ENCODE data around the gene UFSP2. TPM values are rescaled to one million over a fixed set of nuclear protein-coding genes. Genes with fewer than 3 reads are reported as not detected.

The UFSP2 gene
- total RNA-seq, 2 donors from 2014 or later: 35.1 to 44.7 TPM

GRCh38 chr4:185380320-185380719 lies 45.4 kb downstream of the UFSP2 start:
- Histone ChIP-seq H3K4me1 (ENCODE audit: control insufficient read depth in 1 of 2, low read depth in 2 of 2) (peaks cover 3 to 4% of the 10 kb centered on the region in 2 donors), H3K27ac (no peak overlapping the region), H3K4me3 (no peak overlapping the region), H3K36me3 (peaks cover 5% of the 10 kb centered on the region), H3K9me3 (no peaks in the 10 kb centered on the region), H3K27me3 (replicated peaks; ENCODE audit: insufficient read depth) (no peaks in the 10 kb centered on the region)
- no peak for DNase-seq (ENCODE audit: low spot score)
- no peak for ATAC-seq (ENCODE audit: insufficient number of reproducible peaks, low FRiP score, low read depth)
- TF ChIP-seq, protein P1, sequence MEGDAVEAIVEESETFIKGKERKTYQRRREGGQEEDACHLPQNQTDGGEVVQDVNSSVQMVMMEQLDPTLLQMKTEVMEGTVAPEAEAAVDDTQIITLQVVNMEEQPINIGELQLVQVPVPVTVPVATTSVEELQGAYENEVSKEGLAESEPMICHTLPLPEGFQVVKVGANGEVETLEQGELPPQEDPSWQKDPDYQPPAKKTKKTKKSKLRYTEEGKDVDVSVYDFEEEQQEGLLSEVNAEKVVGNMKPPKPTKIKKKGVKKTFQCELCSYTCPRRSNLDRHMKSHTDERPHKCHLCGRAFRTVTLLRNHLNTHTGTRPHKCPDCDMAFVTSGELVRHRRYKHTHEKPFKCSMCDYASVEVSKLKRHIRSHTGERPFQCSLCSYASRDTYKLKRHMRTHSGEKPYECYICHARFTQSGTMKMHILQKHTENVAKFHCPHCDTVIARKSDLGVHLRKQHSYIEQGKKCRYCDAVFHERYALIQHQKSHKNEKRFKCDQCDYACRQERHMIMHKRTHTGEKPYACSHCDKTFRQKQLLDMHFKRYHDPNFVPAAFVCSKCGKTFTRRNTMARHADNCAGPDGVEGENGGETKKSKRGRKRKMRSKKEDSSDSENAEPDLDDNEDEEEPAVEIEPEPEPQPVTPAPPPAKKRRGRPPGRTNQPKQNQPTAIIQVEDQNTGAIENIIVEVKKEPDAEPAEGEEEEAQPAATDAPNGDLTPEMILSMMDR (IDR thresholded peaks at IDR 0.05): no peak

GRCh38 chr4:185379326-185380295 lies 46.2 kb downstream of the UFSP2 start:
- H3K4me3 ChIP-seq: no peak overlapping the region
- ATAC-seq (ENCODE audit: insufficient number of reproducible peaks, low FRiP score, low read depth): no peak
- no peak for DNase-seq (ENCODE audit: low spot score)

DNA sequence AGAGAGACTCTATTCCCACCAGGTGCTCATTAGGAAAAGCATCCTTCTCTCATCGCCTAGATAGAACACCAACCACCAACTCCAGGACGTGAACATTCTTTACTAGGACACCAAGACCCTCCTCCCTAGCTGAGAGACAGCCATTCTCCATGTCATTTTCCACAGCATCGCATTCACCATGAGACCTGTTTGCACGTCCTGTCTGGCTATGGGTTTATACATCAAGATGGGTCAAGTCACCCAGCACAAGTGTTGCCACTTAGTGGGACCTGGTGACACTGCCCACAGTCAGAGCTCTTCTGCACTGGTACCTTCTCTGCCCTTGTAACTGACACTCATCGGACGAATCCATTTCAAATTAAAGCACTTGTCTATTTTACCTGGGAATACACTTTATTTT lies 47.5 kb downstream of the UFSP2 start:
- Histone ChIP-seq H3K36me3 (peaks cover 5% of the 10 kb centered on the region), H3K27me3 (replicated peaks; ENCODE audit: insufficient read depth) (no peaks in the 10 kb centered on the region), H3K4me1 (ENCODE audit: control insufficient read depth in 1 of 2, low read depth in 2 of 2) (no peaks in the 10 kb centered on the region), H3K27ac (no peak overlapping the region), H3K4me3 (no peak overlapping the region), H3K9me3 (no peaks in the 10 kb centered on the region)
- DNase-seq (ENCODE audit: low spot score) (no peak), ATAC-seq (ENCODE audit: insufficient number of reproducible peaks, low FRiP score, low read depth) (no peak)
- TF ChIP-seq, protein P1 (IDR thresholded peaks at IDR 0.05): no peak

More at GRCh38 chr4:185379326-185380295, 46.2 kb downstream of the UFSP2 start:
- Histone ChIP-seq H3K9me3 (no peaks in the 10 kb centered on the region), H3K27me3 (replicated peaks; ENCODE audit: insufficient read depth) (no peaks in the 10 kb centered on the region), H3K27ac (no peak overlapping the region), H3K4me1 (ENCODE audit: control insufficient read depth in 1 of 2, low read depth in 2 of 2) (peaks cover 0 to 4% of the 10 kb centered on the region in 2 donors), H3K36me3 (peaks cover 5% of the 10 kb centered on the region)
- TF ChIP-seq, protein P1 (IDR thresholded peaks at IDR 0.05): no peak

DNA sequence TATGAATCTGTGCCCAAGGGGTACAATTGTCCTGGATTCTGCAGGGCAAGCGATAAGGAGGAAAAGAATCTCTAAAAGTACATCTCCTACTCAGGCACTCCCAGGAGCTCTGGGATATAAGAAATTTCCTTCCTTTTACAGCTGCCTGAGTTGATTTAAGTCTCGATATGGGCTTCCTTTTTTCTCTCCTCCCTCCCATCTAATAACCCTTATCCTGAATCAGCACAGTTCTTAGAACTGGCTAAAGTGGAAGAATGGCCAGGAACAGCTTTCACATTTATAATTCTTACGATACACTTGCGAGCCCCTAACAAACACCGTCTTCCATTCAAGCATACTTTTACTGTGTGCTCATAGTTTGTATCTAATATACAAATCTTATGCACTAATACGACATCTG lies 51.2 kb downstream of the UFSP2 start:
- TF ChIP-seq, protein P1 (IDR thresholded peaks at IDR 0.05): no peak
- DNase-seq (ENCODE audit: low spot score): no peak
- Histone ChIP-seq H3K9me3 (no peaks in the 10 kb centered on the region), H3K4me1 (ENCODE audit: control insufficient read depth in 1 of 2, low read depth in 2 of 2) (no peaks in the 10 kb centered on the region), H3K4me3 (no peak overlapping the region), H3K27ac (no peak overlapping the region), H3K36me3 (peaks cover 5% of the 10 kb centered on the region), H3K27me3 (replicated peaks; ENCODE audit: insufficient read depth) (no peaks in the 10 kb centered on the region)
- ATAC-seq (ENCODE audit: insufficient number of reproducible peaks, low FRiP score, low read depth): no peak

- ATAC-seq (ENCODE audit: insufficient number of reproducible peaks, low FRiP score, low read depth) (no peak), DNase-seq (ENCODE audit: low spot score) (no peak)
- Histone ChIP-seq H3K4me3 (no peak overlapping the region), H3K4me1 (ENCODE audit: control insufficient read depth in 1 of 2, low read depth in 2 of 2) (no peaks in the 10 kb centered on the region), H3K36me3 (peaks cover 5% of the 10 kb centered on the region), H3K27me3 (replicated peaks; ENCODE audit: insufficient read depth) (no peaks in the 10 kb centered on the region), H3K9me3 (no peaks in the 10 kb centered on the region), H3K27ac (no peak overlapping the region)
- TF ChIP-seq, protein P1 (IDR thresholded peaks at IDR 0.05): no peak
Measured at GRCh38 chr4:185374027-185374426, 51.7 kb downstream of the UFSP2 start.

All from thoracic aorta (tissue), 2 donors.